ENCODE measurements around the gene LRMDA.

Gene LRMDA

DNA sequence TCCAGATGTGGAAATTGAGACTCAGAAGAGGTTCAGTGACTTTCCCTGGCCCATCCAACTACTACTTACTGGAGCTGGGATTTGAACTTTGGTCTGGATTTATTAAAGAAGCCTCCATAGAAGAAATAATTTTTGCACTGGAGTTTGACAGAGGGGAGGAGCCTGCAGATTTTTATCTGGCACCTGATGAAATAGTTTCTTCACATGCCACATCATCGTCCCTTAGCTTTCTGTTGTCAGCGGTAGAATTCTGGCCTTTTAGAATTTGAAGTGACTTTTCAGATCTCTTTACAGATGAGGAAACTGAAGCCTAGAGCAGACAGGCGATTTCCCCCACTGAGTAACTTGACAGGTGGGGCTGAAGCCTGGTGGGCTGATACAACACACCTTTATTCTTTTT is 233.5 kb downstream of the LRMDA start:
- no peaks in the 10 kb centered on the region for H3K9me3 ChIP-seq (ENCODE audit: control insufficient read depth, low read length)
- H3K4me1 ChIP-seq = peaks cover 6% of the 10 kb centered on the region
- no peak overlapping the region for H3K4me3 ChIP-seq (ENCODE audit: low read depth, low read length)
- H3K9ac ChIP-seq = no peak overlapping the region
- H3K27me3 ChIP-seq (ENCODE audit: control insufficient read depth, insufficient read depth, low read length) = no peaks in the 10 kb centered on the region
- no peak overlapping the region for H3K4me2 ChIP-seq (ENCODE audit: low read length)
- H3K79me2 ChIP-seq = no peaks in the 10 kb centered on the region
- no peak overlapping the region for H2AFZ ChIP-seq
- no peak overlapping the region for H3K27ac ChIP-seq
- no peaks in the 10 kb centered on the region for H3K36me3 ChIP-seq (ENCODE audit: control insufficient read depth, insufficient read depth, low read length)
- TF ChIP-seq, protein P1, sequence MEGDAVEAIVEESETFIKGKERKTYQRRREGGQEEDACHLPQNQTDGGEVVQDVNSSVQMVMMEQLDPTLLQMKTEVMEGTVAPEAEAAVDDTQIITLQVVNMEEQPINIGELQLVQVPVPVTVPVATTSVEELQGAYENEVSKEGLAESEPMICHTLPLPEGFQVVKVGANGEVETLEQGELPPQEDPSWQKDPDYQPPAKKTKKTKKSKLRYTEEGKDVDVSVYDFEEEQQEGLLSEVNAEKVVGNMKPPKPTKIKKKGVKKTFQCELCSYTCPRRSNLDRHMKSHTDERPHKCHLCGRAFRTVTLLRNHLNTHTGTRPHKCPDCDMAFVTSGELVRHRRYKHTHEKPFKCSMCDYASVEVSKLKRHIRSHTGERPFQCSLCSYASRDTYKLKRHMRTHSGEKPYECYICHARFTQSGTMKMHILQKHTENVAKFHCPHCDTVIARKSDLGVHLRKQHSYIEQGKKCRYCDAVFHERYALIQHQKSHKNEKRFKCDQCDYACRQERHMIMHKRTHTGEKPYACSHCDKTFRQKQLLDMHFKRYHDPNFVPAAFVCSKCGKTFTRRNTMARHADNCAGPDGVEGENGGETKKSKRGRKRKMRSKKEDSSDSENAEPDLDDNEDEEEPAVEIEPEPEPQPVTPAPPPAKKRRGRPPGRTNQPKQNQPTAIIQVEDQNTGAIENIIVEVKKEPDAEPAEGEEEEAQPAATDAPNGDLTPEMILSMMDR (IDR thresholded peaks at IDR 0.05) = no peak

DNA sequence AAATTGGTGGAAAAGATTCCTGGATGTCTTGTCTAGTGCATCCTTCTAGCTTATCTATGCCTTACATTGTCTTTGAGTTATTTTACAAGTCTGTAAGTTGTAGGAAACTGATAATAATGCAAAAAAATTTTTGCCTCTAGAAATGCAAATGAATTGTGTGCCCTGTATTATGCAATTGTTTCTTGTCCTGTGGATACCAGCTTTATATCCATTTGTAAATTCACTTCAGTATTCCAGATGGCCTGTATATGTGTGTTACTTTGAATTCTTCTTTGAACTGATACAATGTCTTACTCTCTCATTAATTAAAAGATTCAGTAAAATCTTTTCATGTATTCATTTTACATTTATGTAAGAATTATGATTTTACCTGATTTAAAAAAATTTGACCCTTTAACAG is 234.3 kb downstream of the LRMDA start:
- no peaks in the 10 kb centered on the region for H3K9me3 ChIP-seq (ENCODE audit: control insufficient read depth, low read length)
- no peak overlapping the region for H3K9ac ChIP-seq
- H2AFZ ChIP-seq = no peak overlapping the region
- no peak overlapping the region for H3K27ac ChIP-seq
- H3K36me3 ChIP-seq (ENCODE audit: control insufficient read depth, insufficient read depth, low read length) = no peaks in the 10 kb centered on the region
- H3K4me2 ChIP-seq (ENCODE audit: low read length) = no peak overlapping the region
- H3K4me1 ChIP-seq = peaks cover 6% of the 10 kb centered on the region
- H3K79me2 ChIP-seq = no peaks in the 10 kb centered on the region
- no peak overlapping the region for H3K4me3 ChIP-seq (ENCODE audit: low read depth, low read length)
- H3K27me3 ChIP-seq (ENCODE audit: control insufficient read depth, insufficient read depth, low read length) = no peaks in the 10 kb centered on the region
- TF ChIP-seq, protein P1 (IDR thresholded peaks at IDR 0.05) = no peak

DNA sequence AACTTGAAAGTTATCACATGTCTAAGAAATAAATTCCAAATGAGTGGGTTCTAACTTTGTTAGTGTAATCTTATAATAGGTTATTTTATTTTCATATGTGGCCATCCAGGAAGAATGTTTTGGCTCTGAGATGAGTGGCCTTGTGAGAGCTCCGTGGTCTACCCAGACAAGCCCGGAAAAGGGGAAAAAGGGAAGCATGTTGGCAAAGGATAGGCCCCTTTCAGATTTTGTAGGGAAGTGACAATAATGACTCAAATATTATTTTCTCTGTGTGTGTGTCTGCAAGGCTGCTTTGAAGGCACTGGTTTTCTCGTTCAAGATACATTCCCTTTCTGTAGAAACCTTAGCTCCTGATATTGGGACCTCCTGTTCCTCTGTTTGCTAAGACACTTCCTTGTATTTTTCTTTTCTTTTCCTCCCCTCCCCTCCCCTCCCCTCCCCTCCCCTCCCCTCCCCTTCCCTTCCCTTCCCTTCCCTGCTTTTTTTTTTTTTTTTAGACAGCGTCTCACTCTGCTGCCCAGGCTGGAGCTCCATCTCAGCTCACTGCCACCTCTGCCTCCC is 240.8 kb downstream of the LRMDA start:
- TF ChIP-seq, protein P1 (IDR thresholded peaks at IDR 0.05) = no peak
- H3K27me3 ChIP-seq (ENCODE audit: control insufficient read depth, insufficient read depth, low read length) = no peaks in the 10 kb centered on the region
- H2AFZ ChIP-seq = no peak overlapping the region
- no peak overlapping the region for H3K4me3 ChIP-seq (ENCODE audit: low read depth, low read length)
- H3K27ac ChIP-seq = no peak overlapping the region
- no peak overlapping the region for H3K9ac ChIP-seq
- no peak overlapping the region for H3K4me2 ChIP-seq (ENCODE audit: low read length)
- H3K4me1 ChIP-seq = no peaks in the 10 kb centered on the region
- H3K9me3 ChIP-seq (ENCODE audit: control insufficient read depth, low read length) = no peaks in the 10 kb centered on the region
- H3K36me3 ChIP-seq (ENCODE audit: control insufficient read depth, insufficient read depth, low read length) = no peaks in the 10 kb centered on the region
- H3K79me2 ChIP-seq = no peaks in the 10 kb centered on the region

DNA sequence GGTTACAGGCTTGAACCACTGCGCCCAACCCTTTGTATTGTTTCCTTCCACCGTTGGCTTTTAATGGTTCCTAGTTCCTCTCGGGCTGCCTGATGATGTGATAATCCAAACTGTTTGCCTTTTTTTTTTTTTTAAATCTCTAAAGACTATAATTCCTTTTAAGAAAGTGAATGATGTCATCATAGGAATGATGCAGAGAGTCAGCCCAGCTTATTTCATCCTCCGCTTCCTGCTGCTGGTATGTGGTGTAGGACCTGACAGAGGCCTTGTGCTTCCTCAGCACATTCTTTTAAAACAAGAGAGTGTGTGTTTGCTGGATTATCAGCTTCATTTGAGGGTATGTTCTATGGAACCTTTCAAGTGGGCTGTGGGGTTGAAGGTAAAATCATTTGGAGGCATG is 241.4 kb downstream of the LRMDA start:
- Histone ChIP-seq H3K79me2 (no peaks in the 10 kb centered on the region), H3K36me3 (ENCODE audit: control insufficient read depth, insufficient read depth, low read length) (no peaks in the 10 kb centered on the region), H2AFZ (no peak overlapping the region), H3K4me3 (ENCODE audit: low read depth, low read length) (no peak overlapping the region), H3K9ac (no peak overlapping the region), H3K27ac (no peak overlapping the region), H3K4me2 (ENCODE audit: low read length) (no peak overlapping the region), H3K9me3 (ENCODE audit: control insufficient read depth, low read length) (no peaks in the 10 kb centered on the region), H3K27me3 (ENCODE audit: control insufficient read depth, insufficient read depth, low read length) (no peaks in the 10 kb centered on the region), H3K4me1 (no peaks in the 10 kb centered on the region)
- TF ChIP-seq, protein P1 (IDR thresholded peaks at IDR 0.05) = no peak

DNA sequence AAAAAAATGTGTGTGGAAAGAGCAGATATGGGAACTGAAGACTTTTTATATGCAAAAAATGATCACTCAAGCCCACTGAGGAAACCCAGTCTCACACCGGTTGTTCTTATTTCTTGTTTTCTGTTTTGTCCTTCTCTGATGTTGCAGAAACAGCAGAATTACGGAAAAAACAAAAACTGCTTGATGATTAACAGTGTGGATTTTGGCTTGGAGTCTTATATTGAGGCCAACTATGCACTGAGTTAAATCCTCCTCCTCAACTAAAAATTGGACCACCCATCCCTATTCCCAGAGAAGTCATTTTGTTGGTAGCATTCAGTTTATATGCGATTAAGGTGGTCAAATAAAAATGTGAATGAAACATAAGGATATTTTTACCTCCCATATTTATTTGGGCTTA is 246.1 kb downstream of the LRMDA start:
- Histone ChIP-seq H3K4me3 (ENCODE audit: low read depth, low read length) (no peak overlapping the region), H3K9ac (no peak overlapping the region), H3K9me3 (ENCODE audit: control insufficient read depth, low read length) (no peaks in the 10 kb centered on the region), H2AFZ (no peak overlapping the region), H3K4me1 (no peaks in the 10 kb centered on the region), H3K79me2 (no peaks in the 10 kb centered on the region), H3K36me3 (ENCODE audit: control insufficient read depth, insufficient read depth, low read length) (no peaks in the 10 kb centered on the region), H3K4me2 (ENCODE audit: low read length) (no peak overlapping the region), H3K27me3 (ENCODE audit: control insufficient read depth, insufficient read depth, low read length) (no peaks in the 10 kb centered on the region), H3K27ac (no peak overlapping the region)
- TF ChIP-seq, protein P1 (IDR thresholded peaks at IDR 0.05) = no peak

All from parathyroid adenoma (tissue), 2 donors.